Mucosa of descending colon (tissue), 3 donors: ENCODE results near the gene TRAF3. TPM values are rescaled to one million over a fixed set of nuclear protein-coding genes. Genes with fewer than 3 reads are reported as not detected.

Experiments
- ATAC-seq: fragments of 200-7000 bp; cut with Tn5 transposase; one replicate; pipeline ENCODE4 v1.9.1; 2020; ENCODE audit warnings: mild to moderate bottlenecking, moderate library complexity
- DNase-seq, 3 donors: peaks; one replicate each; pipeline ENCODE4 v3.0.0-alpha.2; 2020
- H3K36me3 ChIP-seq: fragments of 200-600 bp; one replicate; pipeline ENCODE4 v1.8.0; 2021; ENCODE audit warnings: low read depth, mild to moderate bottlenecking
- H3K4me1 ChIP-seq: fragments of 200-600 bp; one replicate; pipeline ENCODE4 v1.8.0; 2021; ENCODE audit warnings: low read depth, mild to moderate bottlenecking
- H3K4me3 ChIP-seq: fragments of 200-600 bp; one replicate; pipeline ENCODE4 v1.8.0; 2021; ENCODE audit warnings: mild to moderate bottlenecking
- H3K9me3 ChIP-seq: fragments of 200-600 bp; one replicate; pipeline ENCODE4 v1.8.0; 2021; ENCODE audit warnings: mild to moderate bottlenecking
- CTCF ChIP-seq: fragments of 200-600 bp; IDR thresholded peaks from one replicate; pipeline ENCODE4 v1.8.0; 2022; ENCODE audit warnings: antibody characterized with exemption, mild to moderate bottlenecking
- intact Hi-C, 2 donors: fragments of 100-400 bp; cut with DNase I in 1 of 2; cut with micrococcal nuclease in 1 of 2; formaldehyde crosslinking; loops; one replicate each; pipeline versions ENCODE4 v1.11.0 to v1.11.1; 2022; cut with DNase I, micrococcal nuclease
- total RNA-seq, 3 donors: library from RNA; stranded (reverse); fragmentation: NEBNext Ultra II Directional in 2 of 3; extraction: Animal tissue kit (Norgen Biotek cat#: 25700) in 2 of 3; gene quantifications; one replicate each; pipeline versions ENCODE4 v1.2.1 to v1.2.4, GENCODE V29; 2021 to 2023
- donor health status: DM: no; HTN: no; CAD: no; lungs with moderate emphysema.
- donor health status: DM: no; HTN: no; CAD: no.
- donor health status: DM: no; HTN: yes; CAD: no.

TRAF3 gene
- total RNA-seq, 3 donors from 2014 or later = 20.9 to 36.0 (median 21.3) TPM

DNA sequence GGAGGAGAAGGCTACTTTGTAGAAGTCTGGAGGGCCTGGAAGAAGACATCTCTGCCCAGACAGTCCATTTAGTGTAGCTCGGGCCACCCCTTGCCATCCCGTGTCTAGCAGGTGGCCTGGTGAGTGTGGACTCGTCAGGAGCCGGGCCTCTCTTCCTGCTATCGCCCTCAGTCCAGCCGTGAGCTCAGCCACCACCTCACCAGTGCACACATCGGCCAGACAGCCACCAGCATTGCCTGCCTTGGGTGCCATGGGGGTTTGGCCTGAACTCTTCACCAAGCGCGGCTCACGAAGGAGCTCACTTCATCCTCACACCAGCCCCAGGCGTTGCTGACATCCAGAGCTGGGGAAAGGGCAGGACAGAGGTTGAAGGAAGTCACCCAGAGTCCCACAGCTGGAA lies 19.6 kb upstream of the TRAF3 start:
- Histone ChIP-seq H3K4me1 (no peaks in the 10 kb centered on the region), H3K9me3 (no peaks in the 10 kb centered on the region), H3K36me3 (no peaks in the 10 kb centered on the region), H3K4me3 (no peak overlapping the region)
- ATAC-seq = no peak
- TF ChIP-seq CTCF = no peak
- DNase-seq = no peak
- intact Hi-C loops = no loop called here

DNA sequence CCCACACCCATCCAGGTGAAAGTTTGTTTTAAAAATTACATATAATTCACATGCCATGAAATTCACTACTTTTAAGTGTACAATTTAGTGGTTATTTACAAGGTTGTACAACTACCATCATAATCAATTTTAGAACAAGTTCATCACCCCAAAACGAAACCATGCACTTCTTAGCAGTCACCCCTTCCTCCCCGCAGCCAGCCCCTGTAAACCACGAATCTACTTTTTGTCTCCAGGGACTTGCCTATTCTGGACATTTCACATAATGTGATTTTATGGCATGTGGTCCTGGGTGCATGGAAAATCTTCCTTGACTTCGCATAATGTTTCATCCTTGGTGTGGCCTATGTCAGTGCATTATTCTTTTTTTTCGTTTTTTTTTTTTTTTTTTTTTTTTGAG lies 19.2 kb upstream of the TRAF3 start:
- no peak for ATAC-seq
- no peak for DNase-seq
- H3K4me1 ChIP-seq = no peaks in the 10 kb centered on the region
- no peak overlapping the region for H3K4me3 ChIP-seq
- H3K9me3 ChIP-seq = no peaks in the 10 kb centered on the region
- no peak for TF ChIP-seq CTCF
- no peaks in the 10 kb centered on the region for H3K36me3 ChIP-seq
- intact Hi-C loops = no loop called here

DNA sequence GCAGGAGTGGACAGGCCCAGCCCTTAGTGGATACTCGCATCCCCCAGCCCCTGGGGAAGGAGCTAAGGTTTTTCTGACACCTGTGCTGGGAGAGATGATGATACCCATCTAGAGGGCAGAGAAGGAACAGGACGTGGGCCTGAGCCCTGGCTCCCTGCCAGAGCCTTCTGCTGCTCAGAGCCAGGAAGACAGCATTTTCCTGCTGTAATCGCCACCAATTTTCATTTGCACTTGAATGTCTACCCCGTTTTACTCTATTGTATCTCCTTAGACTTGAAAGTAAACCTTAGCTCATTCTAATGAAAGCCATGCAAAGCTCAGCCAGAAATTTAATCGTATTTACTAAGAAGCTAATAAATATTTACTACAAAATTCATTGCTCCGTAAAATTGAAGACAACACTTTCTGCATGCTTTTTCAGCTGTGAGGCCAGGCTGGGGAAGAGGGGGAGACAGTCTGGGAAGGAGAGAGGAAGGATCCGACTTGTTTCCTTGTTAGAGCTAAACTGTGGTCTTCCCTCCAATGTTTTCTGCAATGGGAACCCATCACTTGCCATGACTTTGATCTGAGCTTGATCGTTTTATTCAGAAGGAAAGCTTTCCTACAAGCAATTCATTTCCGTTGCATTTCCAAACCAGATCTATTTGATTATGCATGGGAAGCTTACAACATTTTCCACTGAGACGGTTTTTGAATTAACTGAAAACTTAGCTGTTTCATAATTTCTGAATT lies 17.6 kb upstream of the TRAF3 start:
- no peak for ATAC-seq
- Histone ChIP-seq H3K9me3 (no peaks in the 10 kb centered on the region), H3K4me1 (no peaks in the 10 kb centered on the region), H3K4me3 (no peak overlapping the region), H3K36me3 (no peaks in the 10 kb centered on the region)
- intact Hi-C loops = no loop called here
- no peak for TF ChIP-seq CTCF
- no peak for DNase-seq

DNA sequence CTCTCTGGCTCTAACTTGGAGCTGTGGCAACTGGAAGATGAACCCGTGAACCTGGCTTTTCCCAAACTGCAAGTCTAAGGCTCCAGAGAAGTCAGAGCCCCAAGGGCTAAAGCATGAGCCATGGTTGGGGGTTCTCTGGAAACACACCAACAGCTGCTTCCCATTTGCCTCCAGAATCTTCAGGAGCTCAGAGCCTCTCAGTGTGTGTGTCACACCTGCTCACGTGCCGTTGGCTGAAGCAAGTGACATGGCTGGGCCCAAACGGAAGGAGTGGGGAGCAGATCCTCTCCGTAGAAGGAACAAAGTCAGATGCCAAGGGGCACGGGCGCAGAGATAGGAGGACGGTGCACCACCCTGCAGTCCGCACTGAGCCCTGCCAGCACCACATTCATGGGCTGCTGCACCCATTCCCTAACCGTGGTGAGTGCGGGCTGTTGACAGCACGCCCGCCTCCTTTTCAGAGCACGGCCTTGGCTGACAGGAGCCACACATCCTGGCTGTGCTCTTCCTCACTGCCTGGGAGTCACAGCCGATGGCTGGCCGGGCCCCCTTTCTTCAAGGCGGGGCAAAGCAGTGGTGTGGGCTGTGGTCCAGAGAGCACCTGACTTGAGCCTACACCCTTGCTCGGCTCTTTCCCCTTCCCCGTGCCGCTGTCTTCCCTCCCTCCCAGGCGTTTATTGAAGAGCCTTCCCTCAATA lies 16.6 kb upstream of the TRAF3 start:
- H3K4me1 ChIP-seq = no peaks in the 10 kb centered on the region
- no peak overlapping the region for H3K4me3 ChIP-seq
- no peaks in the 10 kb centered on the region for H3K9me3 ChIP-seq
- ATAC-seq (peak; percentile 51), DNase-seq (no peak)
- H3K36me3 ChIP-seq = no peaks in the 10 kb centered on the region
- no peak for TF ChIP-seq CTCF
- intact Hi-C loops = no loop called here

GRCh38 chr14:102761206-102761605 lies 16.0 kb upstream of the TRAF3 start:
- Histone ChIP-seq H3K4me3 (no peak overlapping the region), H3K36me3 (no peaks in the 10 kb centered on the region), H3K9me3 (no peaks in the 10 kb centered on the region), H3K4me1 (no peaks in the 10 kb centered on the region)
- ATAC-seq (no peak), DNase-seq (no peak)
- TF ChIP-seq CTCF = no peak
- intact Hi-C loops = no loop called here
